Breast epithelium (tissue), 4 donors: Measurements from ENCODE around the gene GINS3. TPM values are rescaled to one million over a fixed set of nuclear protein-coding genes. Genes with fewer than 3 reads are reported as not detected.

Source experiments
- DNase-seq, 2 donors: peaks; one replicate each; pipeline ENCODE4 v3.0.0-alpha.2; 2019; ENCODE audit warnings: low spot score in 2 of 2
- H3K27ac ChIP-seq, 2 donors: fragments of 200-600 bp; sonication (generic) in 1 of 2; one replicate each; pipeline ENCODE4 v1.5.1; 2016 to 2019; ENCODE audit warnings: mild to moderate bottlenecking in 1 of 2
- H3K27me3 ChIP-seq, 2 donors: fragments of 200-600 bp; sonication (generic) in 1 of 2; one replicate each; pipeline versions ENCODE4 v1.5.1 to v1.6.0; 2017 to 2019; ENCODE audit warnings: control low read depth in 1 of 2, mild to moderate bottlenecking in 1 of 2
- H3K36me3 ChIP-seq: fragments of 200-600 bp; one replicate; pipeline ENCODE4 v1.5.1; 2019
- H3K4me1 ChIP-seq, 2 donors: fragments of 200-600 bp; sonication (generic); one replicate each; pipeline ENCODE4 v1.5.1; 2016 to 2019; ENCODE audit warnings: control low read depth in 1 of 2
- H3K4me3 ChIP-seq, 3 donors: fragments of 200-600 bp; sonication (generic); 1 replicate in 2 of 3; 2 replicates in 1 of 3; pipeline ENCODE4 v1.5.1; 2016 to 2019; ENCODE audit warnings: mild to moderate bottlenecking in 3 of 3, moderate library complexity in 2 of 3
- H3K9me3 ChIP-seq, 2 donors: fragments of 200-600 bp; sonication (generic) in 1 of 2; one replicate each; pipeline ENCODE4 v1.5.1; 2016 to 2019; ENCODE audit warnings: control low read depth in 1 of 2
- CTCF ChIP-seq, 3 donors: fragments of 450-650 bp; IDR thresholded peaks; one replicate each; pipeline ENCODE4 v1.5.1; 2016 to 2017; ENCODE audit warnings: antibody characterized with exemption in 3 of 3, mild to moderate bottlenecking in 3 of 3, moderate library complexity in 3 of 3
- POLR2A ChIP-seq: fragments of 450-650 bp; IDR thresholded peaks from one replicate; pipeline ENCODE4 v1.6.1; 2016; ENCODE audit warnings: antibody characterized with exemption, mild to moderate bottlenecking, moderate library complexity
- POLR2AphosphoS5 ChIP-seq, 3 donors: sonication (generic); formaldehyde crosslinking; IDR thresholded peaks; one replicate each; pipeline ENCODE4 v1.6.1; 2017; ENCODE audit warnings: antibody characterized with exemption in 3 of 3
- intact Hi-C: fragments of 100-400 bp; cut with DNase I; formaldehyde crosslinking; loops from one replicate; pipeline ENCODE4 v1.15.1; 2023; ENCODE audit warnings: low total_unique reads
- total RNA-seq, 3 donors: library from RNA; depleted of rRNA; stranded (reverse); fragments of >200 nt; gene quantifications; one replicate each; pipeline ENCODE4 v1.1.0, GENCODE V29; 2016

Gene GINS3
- total RNA-seq, 3 donors from 2014 or later = 2.9 to 7.5 (median 4.5) TPM

DNA sequence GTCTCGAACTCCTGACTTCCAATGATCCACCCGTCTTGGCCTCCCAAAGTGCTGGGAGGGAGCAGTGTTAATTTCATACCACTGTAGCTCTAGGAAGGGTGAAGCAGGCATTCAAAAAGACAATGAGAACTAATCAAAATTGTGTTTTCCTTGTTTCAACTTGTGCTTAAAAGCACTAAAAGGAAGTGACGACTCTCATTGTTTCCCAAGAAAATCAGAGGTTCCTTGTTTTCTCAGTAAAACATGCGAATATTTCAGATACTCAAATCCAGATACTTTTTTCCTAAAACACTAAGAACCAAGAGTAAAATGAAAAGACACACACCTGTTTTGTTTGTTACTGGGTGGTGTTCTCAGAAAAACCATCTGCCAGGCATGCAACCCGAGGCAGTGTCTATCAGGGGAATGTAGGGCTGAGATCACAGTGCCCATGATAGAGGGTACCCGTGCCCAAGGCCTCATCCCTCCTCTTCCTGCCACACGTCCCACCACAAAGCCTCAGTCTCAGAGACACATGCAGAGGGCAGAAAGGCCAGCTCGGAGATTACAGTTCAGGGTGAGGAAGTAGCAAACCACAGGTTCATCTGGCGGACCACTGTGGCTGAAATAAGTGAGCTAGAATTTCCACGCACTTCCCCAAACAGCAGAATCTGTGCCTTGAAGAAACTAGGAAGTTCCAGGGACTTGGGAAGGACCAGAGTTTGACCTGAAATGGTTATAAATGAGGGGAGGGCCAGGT is 33.7 kb downstream of the GINS3 start:
- TF ChIP-seq POLR2AphosphoS5 (IDR thresholded peaks at IDR 0.05) = no peak
- DNase-seq = peak in 1 of 2 donors; percentile 23

GRCh38 chr16:58426966-58427365 is 34.7 kb downstream of the GINS3 start:
- Histone ChIP-seq H3K4me1 (no peaks in the 10 kb centered on the region), H3K4me3 (no peak overlapping the region), H3K9me3 (no peaks in the 10 kb centered on the region), H3K27me3 (no peaks in the 10 kb centered on the region), H3K36me3 (no peaks in the 10 kb centered on the region), H3K27ac (no peak overlapping the region)
- no peak for DNase-seq
- intact Hi-C loops = no loop called here
- TF ChIP-seq POLR2A = no peak
- TF ChIP-seq POLR2AphosphoS5 (IDR thresholded peaks at IDR 0.05) = no peak
- TF ChIP-seq CTCF (IDR thresholded peaks at IDR 0.05) = no peak

More for the DNA sequence above, 33.7 kb downstream of the GINS3 start:
- Histone ChIP-seq H3K36me3 (no peaks in the 10 kb centered on the region), H3K9me3 (no peaks in the 10 kb centered on the region), H3K27ac (no peak overlapping the region), H3K27me3 (no peaks in the 10 kb centered on the region), H3K4me1 (no peaks in the 10 kb centered on the region), H3K4me3 (no peak overlapping the region)
- intact Hi-C loops = no loop called here

GRCh38 chr16:58428621-58429542 is 36.6 kb downstream of the GINS3 start:
- H3K36me3 ChIP-seq = no peaks in the 10 kb centered on the region
- H3K27ac ChIP-seq = no peak overlapping the region
- no peaks in the 10 kb centered on the region for H3K9me3 ChIP-seq
- no peak for DNase-seq
- H3K4me1 ChIP-seq = no peaks in the 10 kb centered on the region
- TF ChIP-seq CTCF (IDR thresholded peaks at IDR 0.05) (no peak), POLR2A (no peak), POLR2AphosphoS5 (IDR thresholded peaks at IDR 0.05) (no peak)
- no peak overlapping the region for H3K4me3 ChIP-seq
- intact Hi-C loops = no loop called here
- H3K27me3 ChIP-seq = no peaks in the 10 kb centered on the region

- TF ChIP-seq POLR2A = no peak
- TF ChIP-seq POLR2AphosphoS5 (IDR thresholded peaks at IDR 0.05) = no peak
- TF ChIP-seq CTCF (IDR thresholded peaks at IDR 0.05) = no peak
- no peak for DNase-seq
- Histone ChIP-seq H3K4me3 (no peak overlapping the region), H3K4me1 (no peaks in the 10 kb centered on the region), H3K27me3 (no peaks in the 10 kb centered on the region), H3K36me3 (no peaks in the 10 kb centered on the region), H3K27ac (no peak overlapping the region), H3K9me3 (no peaks in the 10 kb centered on the region)
- intact Hi-C loops = no loop called here
Observed at GRCh38 chr16:58430718-58431117, 38.4 kb downstream of the GINS3 start.

GRCh38 chr16:58433569-58433951 is 41.3 kb downstream of the GINS3 start:
- intact Hi-C loops = no loop called here
- TF ChIP-seq POLR2A = no peak
- TF ChIP-seq CTCF (IDR thresholded peaks at IDR 0.05) = no peak
- no peak for TF ChIP-seq POLR2AphosphoS5 (IDR thresholded peaks at IDR 0.05)
- Histone ChIP-seq H3K27ac (no peak overlapping the region), H3K4me1 (no peaks in the 10 kb centered on the region), H3K27me3 (no peaks in the 10 kb centered on the region), H3K4me3 (no peak overlapping the region), H3K9me3 (no peaks in the 10 kb centered on the region), H3K36me3 (no peaks in the 10 kb centered on the region)
- no peak for DNase-seq
